ENCODE data around the gene ADM. TPM values are rescaled to one million over a fixed set of nuclear protein-coding genes. Genes with fewer than 3 reads are reported as not detected.

Gene ADM
- total RNA-seq, 1 experiment from 2014 or later, result 91.3 TPM

GRCh38 chr11:10309163-10310093 lies 4.6 kb downstream of the ADM start:
- peak; percentile 92 for DNase-seq (ENCODE audit: low spot score)

DNA sequence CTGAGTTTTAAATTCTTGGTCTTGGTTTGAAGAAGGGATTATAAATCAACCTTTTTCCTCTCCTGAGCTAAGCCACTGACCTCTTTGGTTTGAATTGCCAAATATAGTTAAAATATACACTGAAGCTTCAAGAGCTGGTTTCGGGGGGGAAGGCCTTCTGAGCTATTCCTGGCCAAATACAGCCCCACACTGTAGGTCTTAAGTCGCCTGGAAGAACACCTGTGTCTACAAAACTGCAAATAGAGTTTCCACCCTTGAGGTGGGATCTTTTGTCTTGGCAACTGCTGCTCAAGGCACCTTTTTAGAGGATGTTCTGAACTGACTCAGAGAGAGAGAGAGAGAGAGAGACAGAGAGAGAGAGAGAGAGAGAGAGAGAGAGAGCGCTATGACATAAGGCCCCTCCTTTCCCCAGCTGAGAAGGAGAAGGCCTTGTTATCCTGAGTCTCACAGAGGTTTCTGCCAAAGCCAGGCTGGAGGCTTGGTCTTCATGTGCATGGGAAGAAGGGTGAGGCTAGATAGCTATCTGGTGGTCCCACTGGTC lies 5.5 kb downstream of the ADM start:
- DNase-seq (ENCODE audit: low spot score), result no peak

DNA sequence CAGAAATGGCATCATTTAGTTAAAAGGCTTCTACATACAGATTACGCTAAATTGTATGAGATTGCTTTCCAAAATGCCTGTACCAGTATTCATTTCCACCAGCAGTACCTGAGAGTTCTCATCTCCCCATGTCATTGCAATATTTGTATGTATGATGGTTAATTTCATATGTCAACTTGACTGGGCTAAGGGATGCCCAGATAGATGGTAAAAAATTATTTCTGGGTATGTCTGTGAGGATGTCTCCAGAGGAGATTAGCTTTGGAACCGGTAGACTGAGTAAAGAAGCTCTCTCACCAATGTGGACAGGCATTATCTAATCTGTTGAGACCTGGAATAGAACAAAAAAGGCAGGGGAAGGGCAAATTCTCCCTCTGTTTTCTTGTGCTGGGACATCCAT lies 6.9 kb downstream of the ADM start:
- no peak for DNase-seq (ENCODE audit: low spot score)

DNA sequence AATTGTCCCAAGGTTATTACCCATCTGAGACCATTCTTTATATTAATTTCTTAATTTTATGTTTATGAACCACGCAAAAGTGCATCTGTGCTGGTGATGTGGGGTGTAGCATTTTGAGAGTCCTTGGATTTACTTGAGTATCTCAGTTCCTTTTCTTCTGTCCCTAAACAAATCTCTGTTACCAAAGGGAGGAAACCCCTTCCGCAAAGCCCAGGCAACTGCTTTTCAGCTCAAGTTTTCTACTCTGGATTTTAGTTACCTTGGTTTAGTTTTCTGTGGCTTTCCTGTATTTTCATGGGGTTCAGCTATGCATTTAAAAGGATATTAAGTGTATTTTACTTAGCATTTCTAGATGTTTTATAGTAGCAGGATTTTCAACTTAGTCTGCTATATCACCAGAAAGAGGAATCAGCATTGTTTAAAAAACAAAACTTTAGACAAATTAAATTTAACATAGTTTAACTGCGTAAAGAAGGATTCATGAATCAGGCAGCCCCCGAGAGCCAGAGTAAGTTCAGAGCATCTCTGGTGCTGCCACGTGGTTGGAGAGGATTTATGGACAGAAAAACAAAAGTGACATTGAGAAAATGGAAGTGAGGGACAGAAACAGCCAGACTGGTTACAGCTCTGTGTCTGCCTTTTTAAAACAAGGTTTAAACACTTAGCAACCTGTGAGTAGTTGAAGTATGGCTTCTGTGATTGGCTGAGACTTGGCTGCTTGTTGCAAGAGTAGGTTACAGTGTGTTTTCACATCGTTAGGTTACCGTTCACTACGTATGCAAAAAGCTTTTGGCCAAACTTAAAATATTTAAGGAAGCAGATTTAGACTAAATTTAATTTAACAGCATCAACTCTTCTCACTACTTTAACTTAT lies 9.6 kb downstream of the ADM start:
- no peak for DNase-seq (ENCODE audit: low spot score)

DNA sequence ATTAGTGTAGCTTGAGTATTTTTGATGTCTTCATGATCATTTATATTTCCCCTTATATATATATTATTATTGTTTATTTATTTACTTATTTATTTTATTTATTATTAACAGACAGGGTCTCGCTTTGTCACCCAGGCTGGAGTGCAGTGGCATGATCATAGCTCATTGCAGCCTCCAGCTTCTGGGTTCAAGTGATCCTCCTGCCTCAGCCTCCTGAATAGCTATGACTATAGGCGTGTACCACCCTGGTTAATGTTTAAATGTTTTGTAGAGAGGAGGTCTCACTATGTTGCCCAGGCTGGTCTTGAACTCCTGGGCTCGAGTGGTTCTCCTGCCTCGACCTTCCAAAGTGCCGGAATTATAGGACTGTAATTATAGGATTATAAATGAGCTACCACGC lies 10.2 kb downstream of the ADM start:
- DNase-seq (ENCODE audit: low spot score), result no peak

DNA sequence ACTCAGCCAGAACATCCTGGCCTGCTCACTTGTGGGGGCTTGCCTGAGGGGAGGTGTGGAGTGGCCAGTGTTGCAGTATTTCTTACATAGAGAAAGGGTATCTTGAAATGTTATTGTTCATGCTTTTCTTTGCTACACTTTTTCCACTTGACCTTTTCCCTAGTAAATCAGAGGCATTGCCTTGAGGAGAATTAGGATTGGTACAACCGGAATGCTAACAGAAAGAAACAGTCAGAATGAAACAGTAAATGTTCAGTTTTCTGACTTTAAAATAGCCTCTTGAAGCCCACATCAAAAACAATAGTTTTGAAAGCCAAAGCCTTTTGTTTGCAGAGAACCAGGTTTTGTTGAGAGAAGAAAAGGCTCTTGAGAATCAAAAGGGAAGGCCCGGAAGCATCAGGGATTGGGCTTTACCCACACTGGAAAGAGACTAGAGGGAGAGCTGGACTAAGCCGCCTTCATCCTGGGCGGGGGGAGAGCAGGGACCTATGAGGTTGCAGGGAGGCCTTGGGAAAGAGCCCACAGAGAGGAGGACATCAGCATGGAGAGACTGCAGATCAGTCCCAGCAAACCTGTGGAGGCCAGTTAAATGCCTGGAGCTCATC lies 12.4 kb downstream of the ADM start:
- DNase-seq (ENCODE audit: low spot score), result no peak

DNA sequence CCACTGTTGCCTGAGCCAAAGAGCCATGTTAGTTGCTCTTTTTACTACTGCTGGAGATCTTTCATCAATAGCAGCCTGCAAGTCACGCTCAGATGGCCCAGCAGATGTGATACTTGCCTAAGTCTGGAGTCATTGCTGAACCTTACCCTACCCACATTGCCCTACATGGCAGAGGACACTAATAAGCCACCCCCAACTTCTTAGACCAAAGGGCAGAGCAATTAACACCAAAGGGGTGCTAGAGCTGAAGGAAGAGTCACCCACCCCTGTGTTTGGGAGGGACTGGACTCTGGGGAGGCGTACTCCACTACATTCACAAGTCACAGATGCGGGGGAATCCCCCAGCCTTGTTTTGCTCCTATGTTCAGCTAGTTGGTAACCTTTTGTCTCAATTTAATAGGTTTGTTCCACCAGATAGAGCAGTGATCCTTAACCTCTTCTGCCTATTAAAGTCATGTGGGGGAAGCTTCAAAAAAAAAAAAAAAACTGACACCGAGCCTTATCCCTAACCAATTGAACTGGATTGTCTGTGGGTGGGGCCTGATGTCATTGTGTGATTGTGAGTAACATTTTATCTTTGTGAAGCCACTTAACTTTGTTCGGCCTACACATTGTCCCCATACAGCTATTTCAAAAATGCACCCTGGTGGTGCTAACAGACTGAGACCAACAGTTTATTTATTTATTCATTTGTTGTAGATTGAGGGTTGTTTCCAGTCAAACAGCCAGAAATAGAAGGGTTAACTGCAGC lies 13.1 kb downstream of the ADM start:
- DNase-seq (ENCODE audit: low spot score), result no peak

GRCh38 chr11:10318527-10318802 lies 13.6 kb downstream of the ADM start:
- DNase-seq (ENCODE audit: low spot score), result no peak

DNA sequence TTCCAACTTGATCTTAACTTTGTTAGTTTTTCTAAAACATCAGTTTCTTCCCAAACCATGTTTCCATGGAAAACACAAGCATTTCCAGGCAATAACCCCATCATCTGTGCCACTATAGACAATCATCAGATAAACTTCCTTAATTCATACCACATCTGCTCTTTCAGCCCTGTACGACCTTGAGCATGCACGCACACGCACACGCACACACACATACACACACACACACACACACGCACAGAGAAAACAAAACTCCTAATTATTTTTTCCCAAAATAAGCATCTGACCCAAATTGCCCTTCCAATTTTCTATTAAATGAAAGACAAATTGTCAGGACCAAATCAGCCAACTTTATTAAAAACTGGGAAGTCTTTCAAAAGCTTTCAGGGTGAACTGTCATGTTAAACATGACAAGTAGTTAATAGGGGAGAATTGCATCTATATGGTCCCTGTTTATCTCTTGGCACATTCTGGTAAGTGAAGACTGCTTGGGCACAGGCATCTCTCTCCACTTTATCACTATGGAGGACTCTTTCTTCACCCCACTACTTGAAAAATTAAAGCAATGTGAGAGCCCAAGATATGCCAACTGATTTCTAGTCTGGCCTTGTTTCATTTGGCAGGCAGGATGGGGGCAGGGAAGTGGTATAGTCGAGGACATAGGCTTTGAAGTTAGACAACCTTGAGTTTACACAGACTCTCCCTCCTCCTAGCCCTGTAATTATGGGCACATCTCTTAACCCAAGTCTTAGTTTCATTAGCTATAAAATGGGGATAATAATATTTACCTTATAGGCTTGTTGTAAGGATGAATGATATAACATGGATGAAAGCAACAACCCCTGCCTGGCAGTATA lies 15.1 kb downstream of the ADM start:
- no peak for DNase-seq (ENCODE audit: low spot score)

GRCh38 chr11:10320736-10321465 lies 16.0 kb downstream of the ADM start:
- no peak for DNase-seq (ENCODE audit: low spot score)

DNA sequence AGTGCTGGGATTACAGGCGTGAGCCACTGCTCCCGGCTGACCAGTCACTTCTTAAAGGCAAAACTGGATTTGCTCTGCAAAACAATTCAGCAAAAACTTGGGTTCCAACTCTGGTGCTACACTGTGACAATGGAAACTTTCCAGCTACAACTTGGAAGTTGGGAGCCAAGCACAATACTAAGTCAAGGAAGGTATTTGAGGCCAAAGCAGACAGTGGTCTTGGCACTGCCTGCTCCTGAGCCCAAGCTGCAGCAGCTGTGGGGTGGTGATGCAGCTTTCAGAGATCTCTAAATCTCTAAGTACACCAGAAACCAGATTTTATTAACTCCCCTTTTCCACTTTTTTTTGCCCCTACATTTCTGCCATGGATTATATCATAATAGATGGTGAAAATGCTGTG lies 17.5 kb downstream of the ADM start:
- DNase-seq (ENCODE audit: low spot score), result no peak

DNA sequence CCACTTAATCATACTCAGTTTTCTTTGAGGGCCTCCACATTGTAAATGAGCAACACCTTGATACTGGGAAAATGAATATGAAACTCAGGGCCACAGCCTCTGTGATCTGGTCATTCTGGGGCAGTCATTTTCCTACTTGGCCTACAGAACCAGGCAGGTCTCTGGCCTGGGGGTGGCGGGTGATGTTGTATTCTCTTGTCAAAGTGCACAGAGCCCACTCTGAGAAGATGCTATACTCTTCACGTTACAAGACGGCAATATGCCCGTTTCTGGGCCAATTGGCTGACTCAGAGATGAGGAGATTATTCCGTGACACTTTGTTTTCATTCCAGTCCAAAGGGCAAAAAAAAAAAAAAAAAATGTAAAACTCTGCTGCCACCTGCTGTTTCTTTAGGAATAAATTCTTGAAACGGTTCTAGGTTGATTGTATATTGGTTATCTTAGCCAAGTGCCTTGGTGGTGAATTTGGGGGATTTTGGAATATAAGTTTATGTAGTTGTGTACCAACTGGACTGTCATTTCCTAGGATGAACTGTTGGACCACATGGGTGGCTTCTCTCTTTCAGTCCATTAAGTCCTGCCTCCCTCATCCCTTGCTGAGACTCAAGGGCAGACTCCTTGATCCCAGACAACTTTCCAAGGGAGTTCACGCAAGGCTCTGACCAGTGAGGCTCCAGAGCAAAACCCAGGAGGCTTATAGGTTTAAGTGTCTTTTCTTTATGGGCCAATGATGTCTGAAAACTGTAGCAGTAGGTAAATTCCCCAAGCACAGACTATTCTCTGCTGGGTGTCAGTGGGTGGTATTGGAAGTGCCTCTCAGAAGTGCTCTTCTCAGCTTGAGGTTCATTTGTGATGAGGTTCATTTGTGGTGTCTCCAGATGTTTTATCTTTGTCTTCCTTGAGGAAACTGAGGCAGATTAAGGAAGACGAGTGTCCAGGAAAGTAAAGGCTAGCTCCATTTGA lies 18.2 kb downstream of the ADM start:
- DNase-seq (ENCODE audit: low spot score), result peak; percentile 86

DNA sequence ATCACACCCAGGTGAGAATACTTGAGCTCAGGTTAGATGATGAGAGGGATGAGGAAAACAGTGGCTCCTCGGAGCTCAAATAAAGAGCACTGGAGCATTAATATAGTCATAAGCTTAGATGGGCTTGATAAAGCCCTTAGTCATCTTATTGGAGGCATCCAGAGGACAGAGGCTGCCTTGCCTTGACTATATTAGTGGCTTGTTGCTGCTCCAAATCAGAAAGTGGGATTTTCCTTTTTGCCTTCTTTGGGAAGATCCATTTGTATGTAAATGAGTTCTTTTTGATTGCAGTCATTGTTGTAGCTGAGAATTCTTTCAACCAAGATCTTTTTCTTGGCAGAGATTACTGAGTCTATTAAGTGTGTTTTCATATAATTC lies 18.9 kb downstream of the ADM start:
- DNase-seq (ENCODE audit: low spot score), result no peak

GRCh38 chr11:10324474-10324873 lies 19.6 kb downstream of the ADM start:
- DNase-seq (ENCODE audit: low spot score), result no peak

GRCh38 chr11:10325277-10326011 lies 20.6 kb downstream of the ADM start:
- DNase-seq (ENCODE audit: low spot score), result no peak

- DNase-seq (ENCODE audit: low spot score), result no peak
Observed at GRCh38 chr11:10326012-10326964, 21.4 kb downstream of the ADM start.

GRCh38 chr11:10327254-10327653 lies 22.4 kb downstream of the ADM start:
- peak; percentile 40 for DNase-seq (ENCODE audit: low spot score)
